Neural progenitor cell (in vitro differentiated cells): ENCODE data around the gene OR5K4.

ENCODE experiments used
- CTCF ChIP-seq: fragments of 200-600 bp; sonication (generic); IDR thresholded peaks from 2 replicates; pipeline ENCODE4 v1.5.1; 2017; ENCODE audit warnings: antibody characterized with exemption, mild to moderate bottlenecking
- EZH2 ChIP-seq: fragments of 200-600 bp; sonication (generic); IDR thresholded peaks from 2 replicates; pipeline ENCODE4 v1.6.1; 2017; ENCODE audit warnings: antibody characterized with exemption, mild to moderate bottlenecking, moderate library complexity

GRCh38 chr3:98404010-98404409 is 50.4 kb downstream of the OR5K4 start:
- TF ChIP-seq CTCF, result no peak
- no peak for TF ChIP-seq EZH2
